Panc1 (cell line): ENCODE results near the gene IFT122.

Experiments
- CTCF ChIP-seq: fragments of 450-650 bp; IDR thresholded peaks from 2 replicates; pipeline ENCODE4 v1.5.1; 2017; ENCODE audit warnings: mild to moderate bottlenecking
- POLR2AphosphoS5 ChIP-seq: IDR thresholded peaks from 2 replicates; pipeline ENCODE4 v1.6.1; 2012; ENCODE audit warnings: mild to moderate bottlenecking, low read depth, low read length, moderate library complexity
- SIN3A ChIP-seq: IDR thresholded peaks from 2 replicates; pipeline ENCODE4 v1.6.1; 2012; ENCODE audit warnings: low read depth, mild to moderate bottlenecking, low read length, moderate library complexity, borderline replicate concordance; ENCODE audit not compliant: insufficient read depth
- TCF7L2 ChIP-seq: IDR thresholded peaks from 2 replicates; pipeline ENCODE4 v1.6.1; 2011; ENCODE audit warnings: mild to moderate bottlenecking, low read depth, low read length, inconsistent platforms

- no peak for TF ChIP-seq CTCF
- no peak for TF ChIP-seq POLR2AphosphoS5
- no peak for TF ChIP-seq SIN3A
- TF ChIP-seq TCF7L2: no peak
These were observed 29.0 kb downstream of the IFT122 start for GRCh38 chr3:129469026-129469425.
